H1 (cell line): ENCODE results near the gene MFNG. TPM values are rescaled to one million over a fixed set of nuclear protein-coding genes. Genes with fewer than 3 reads are reported as not detected.

Experiments used
- ATF3 ChIP-seq: IDR thresholded peaks from 2 replicates; pipeline ENCODE4 v1.6.1; 2011; ENCODE audit warnings: low read depth, mild to moderate bottlenecking, low read length; ENCODE audit not compliant: insufficient read depth
- BACH1 ChIP-seq: IDR thresholded peaks from 2 replicates; pipeline ENCODE4 v1.6.1; 2012; ENCODE audit warnings: low read length, improper control_type of control experiment
- BRCA1 ChIP-seq: IDR thresholded peaks from 2 replicates; pipeline ENCODE4 v1.6.1; 2012; ENCODE audit warnings: low read depth, low read length, improper control_type of control experiment
- CBX8 ChIP-seq: fragments of 300-800, 300-1000 bp; sonication (generic); IDR thresholded peaks from 2 replicates; pipeline ENCODE4 v1.7.1; 2016; ENCODE audit warnings: low read depth, low read length, borderline replicate concordance
- CEBPB ChIP-seq: IDR thresholded peaks from 2 replicates; pipeline ENCODE4 v1.6.1; 2012; ENCODE audit warnings: low read depth, low read length
- CREB1 ChIP-seq: IDR thresholded peaks from 2 replicates; pipeline ENCODE4 v1.6.1; 2012; ENCODE audit warnings: inconsistent platforms
- CTCF ChIP-seq, 3 experiments: IDR thresholded peaks; 1 replicate in 2 of 3; 2 replicates in 1 of 3; pipeline versions ENCODE4 v1.5.1 to v1.6.1; 2011; ENCODE audit warnings: low read length in 3 of 3, mild to moderate bottlenecking in 3 of 3, inconsistent platforms in 2 of 3, low read depth in 1 of 3, moderate library complexity in 1 of 3; ENCODE audit not compliant: insufficient read depth in 1 of 3; ENCODE audit errors: control extremely low read depth in 1 of 3
- EP300 ChIP-seq, 2 experiments: IDR thresholded peaks; 1 replicate in 1 of 2; 2 replicates in 1 of 2; pipeline ENCODE4 v1.6.1; 2011 to 2012; ENCODE audit warnings: low read depth in 2 of 2, low read length in 2 of 2, mild to moderate bottlenecking in 2 of 2, borderline replicate concordance in 1 of 2, inconsistent platforms in 1 of 2, moderate library complexity in 1 of 2
- EZH2 ChIP-seq: fragments of 200-600 bp; sonication (generic); IDR thresholded peaks from 2 replicates; pipeline ENCODE4 v1.7.1; 2012; ENCODE audit warnings: low read depth, mild to moderate bottlenecking, moderate library complexity, low read length, inconsistent platforms; ENCODE audit not compliant: severe bottlenecking
- GABPA ChIP-seq: IDR thresholded peaks from 2 replicates; pipeline ENCODE4 v1.6.1; 2011; ENCODE audit warnings: mild to moderate bottlenecking, low read length, moderate library complexity, borderline replicate concordance; ENCODE audit not compliant: insufficient read depth
- NANOG ChIP-seq: IDR thresholded peaks from 2 replicates; pipeline ENCODE4 v1.6.1; 2011; ENCODE audit warnings: low read length, low read depth, mild to moderate bottlenecking, inconsistent platforms; ENCODE audit not compliant: insufficient read depth, poor library complexity, severe bottlenecking
- NRF1 ChIP-seq: IDR thresholded peaks from 2 replicates; pipeline ENCODE4 v1.6.1; 2011; ENCODE audit warnings: mild to moderate bottlenecking, low read depth, low read length, improper control_type of control experiment
- POLR2A ChIP-seq, 2 experiments: IDR thresholded peaks; 1 replicate in 1 of 2; 2 replicates in 1 of 2; pipeline ENCODE4 v1.6.1; 2011; ENCODE audit warnings: low read depth in 2 of 2, low read length in 2 of 2, mild to moderate bottlenecking in 2 of 2; ENCODE audit errors: control extremely low read depth in 1 of 2
- RBBP5 ChIP-seq: IDR thresholded peaks from 2 replicates; pipeline ENCODE4 v1.7.1; 2012; ENCODE audit warnings: low read depth, mild to moderate bottlenecking, inconsistent platforms, low read length, moderate library complexity, borderline replicate concordance
- SIN3A ChIP-seq, 2 experiments: IDR thresholded peaks in 1 of 2; conservative IDR thresholded peaks in 1 of 2; 2 replicates each; pipeline ENCODE4 v1.6.1; 2011 to 2012; ENCODE audit warnings: low read length in 2 of 2, improper control_type of control experiment in 1 of 2, low read depth in 1 of 2, mild to moderate bottlenecking in 1 of 2
- SIRT6 ChIP-seq: IDR thresholded peaks from one replicate; pipeline ENCODE4 v1.7.1; 2012; ENCODE audit warnings: low read length, inconsistent platforms
- SP2 ChIP-seq: IDR thresholded peaks from 2 replicates; pipeline ENCODE4 v1.6.1; 2012; ENCODE audit warnings: mild to moderate bottlenecking, low read length, inconsistent platforms
- SRF ChIP-seq: IDR thresholded peaks from 2 replicates; pipeline ENCODE4 v1.6.1; 2011; ENCODE audit warnings: mild to moderate bottlenecking, low read depth, low read length, moderate library complexity
- SUZ12 ChIP-seq: fragments of 200-600 bp; sonication (generic); IDR thresholded peaks from 2 replicates; pipeline ENCODE4 v1.6.1; 2012; ENCODE audit warnings: mild to moderate bottlenecking, inconsistent platforms, low read length, moderate library complexity, mixed read lengths
- TAF1 ChIP-seq: IDR thresholded peaks from 2 replicates; pipeline ENCODE4 v1.6.1; 2011; ENCODE audit warnings: mild to moderate bottlenecking, low read depth, low read length
- TBP ChIP-seq: IDR thresholded peaks from 2 replicates; pipeline ENCODE4 v1.6.1; 2011; ENCODE audit warnings: low read depth, low read length, improper control_type of control experiment
- polyA plus RNA-seq, 7 experiments: library from polyadenylated mRNA; depleted of rRNA in 3 of 7; stranded (reverse) in 5 of 7; unstranded in 2 of 7; fragments of >200 nt in 5 of 7; fragments of 200-250 nt in 2 of 7; gene quantifications; 1 replicate in 5 of 7; 2 replicates in 1 of 7; 4 replicates in 1 of 7; pipeline versions ENCODE4 v1.2.1 to v1.2.3, GENCODE V29; 2011 to 2013; ENCODE audit warnings: missing spikeins in 2 of 7, mixed read lengths in 2 of 7
- total RNA-seq: library from RNA; stranded (reverse); fragmentation: NEBNext Ultra II Directional; extraction: Animal tissue kit (Norgen Biotek cat#: 25700); gene quantifications from 2 replicates; pipeline ENCODE4 v1.2.1, GENCODE V29; 2021

The MFNG gene
- total and polyA plus RNA-seq, 2 of the 8 experiments (the other 6 are each of a cell fraction or from before 2014, with no cell fraction given) = 1.7 to 5.5 TPM

- TF ChIP-seq EZH2 (peak; percentile 55), BRCA1 (no peak), BACH1 (no peak), GABPA (0 out of 2 replicates have a peak, but pooled peaks have one; percentile 38), SIN3A (conservative IDR thresholded peaks at IDR 0.05 in 1 of 2, IDR thresholded peaks at IDR 0.05 in 1 of 2; ENCODE audit: low read depth in 1 of 2, low read length in 2 of 2) (no peak), EP300 (IDR thresholded peaks at IDR 0.05; ENCODE audit: borderline replicate concordance in 1 of 2, low read depth in 2 of 2, low read length in 2 of 2) (no peak), SRF (no peak), POLR2A (IDR thresholded peaks at IDR 0.05; ENCODE audit: control extremely low read depth in 1 of 2, low read depth in 2 of 2, low read length in 2 of 2) (no peak), TAF1 (no peak), SP2 (no peak), CBX8 (no peak), CREB1 (no peak), CEBPB (no peak), ATF3 (no peak), NANOG (no peak), TBP (no peak), SIRT6 (no peak), CTCF (IDR thresholded peaks at IDR 0.05; ENCODE audit: control extremely low read depth in 1 of 3, insufficient read depth in 1 of 3, low read depth in 1 of 3, low read length in 3 of 3) (no peak), RBBP5 (no peak), SUZ12 (peak; percentile 43; the same call in 1 of the 2 replicates), NRF1 (no peak)
Observed at GRCh38 chr22:37519268-37520195, 33.3 kb upstream of the MFNG start, which contains the start of gene CARD10 (continued).
